ENCODE results near the gene HYCC1.

The HYCC1 gene

GRCh38 chr7:23016345-23017253, 2.7 kb upstream of the HYCC1 start:
- DNase-seq (ENCODE audit: low spot score): no peak

- no peak for DNase-seq (ENCODE audit: low spot score)
These were observed 751 bp upstream of the HYCC1 start for GRCh38 chr7:23014681-23015080.

- peak; percentile 59 for DNase-seq (ENCODE audit: low spot score)
These were observed 819 bp downstream of the HYCC1 start for GRCh38 chr7:23012908-23013714.

- DNase-seq (ENCODE audit: low spot score): peak; percentile 34
These were observed 1.7 kb downstream of the HYCC1 start for GRCh38 chr7:23012186-23012585.

GRCh38 chr7:23011222-23011924, 2.6 kb downstream of the HYCC1 start:
- no peak for DNase-seq (ENCODE audit: low spot score)

GRCh38 chr7:23009303-23009702, 4.6 kb downstream of the HYCC1 start:
- DNase-seq (ENCODE audit: low spot score): no peak

- DNase-seq (ENCODE audit: low spot score): no peak
These were observed 9.7 kb downstream of the HYCC1 start for GRCh38 chr7:23004247-23004520.

- DNase-seq (ENCODE audit: low spot score): no peak
These were observed 10.3 kb downstream of the HYCC1 start for GRCh38 chr7:23003505-23004246.

- DNase-seq (ENCODE audit: low spot score): no peak
These were observed 11.2 kb downstream of the HYCC1 start for GRCh38 chr7:23002698-23003097.

- DNase-seq (ENCODE audit: low spot score): no peak
These were observed 12.3 kb downstream of the HYCC1 start for GRCh38 chr7:23001610-23002009.

GRCh38 chr7:23000597-23001360, 13.2 kb downstream of the HYCC1 start:
- DNase-seq (ENCODE audit: low spot score): no peak

GRCh38 chr7:22998519-22998896, 15.4 kb downstream of the HYCC1 start:
- DNase-seq (ENCODE audit: low spot score): peak; percentile 37

GRCh38 chr7:22997871-22998518, 15.9 kb downstream of the HYCC1 start:
- DNase-seq (ENCODE audit: low spot score): no peak

- DNase-seq (ENCODE audit: low spot score): no peak
These were observed 17.5 kb downstream of the HYCC1 start for GRCh38 chr7:22996470-22996869.

- no peak for DNase-seq (ENCODE audit: low spot score)
These were observed 18.9 kb downstream of the HYCC1 start for GRCh38 chr7:22995011-22995410.

GRCh38 chr7:22992874-22993840, 20.8 kb downstream of the HYCC1 start:
- DNase-seq (ENCODE audit: low spot score): no peak

GRCh38 chr7:22990588-22990949, 23.4 kb downstream of the HYCC1 start:
- DNase-seq (ENCODE audit: low spot score): no peak

GRCh38 chr7:22989643-22990587, 24.0 kb downstream of the HYCC1 start:
- no peak for DNase-seq (ENCODE audit: low spot score)

All from D341Med (cell line).